ENCODE measurements around the gene RAB5A.
"Not testable (repeated sequence)": the region's sequence is repeated elsewhere in the genome, so short reads cannot be mapped to it uniquely, and the experiment has no call there.

Gene RAB5A

GRCh38 chr3:19972054-19972453 is 25.2 kb downstream of the RAB5A start:
- POLR2A ChIA-PET = no interaction called here
- no peak for DNase-seq (ENCODE audit: extremely low spot score)
- CTCF ChIA-PET = no interaction called here
- TF ChIP-seq TARDBP (IDR thresholded peaks at IDR 0.05) = no peak
- TF ChIP-seq ZNF384 (IDR thresholded peaks at IDR 0.05) = no peak
- no peak for TF ChIP-seq LEF1 (IDR thresholded peaks at IDR 0.05; ENCODE audit: borderline replicate concordance)
- no peak for TF ChIP-seq HDGF (IDR thresholded peaks at IDR 0.05; ENCODE audit: borderline replicate concordance)
- no peak for TF ChIP-seq PKNOX1 (IDR thresholded peaks at IDR 0.05)
- TF ChIP-seq SUZ12 (IDR thresholded peaks at IDR 0.05) = no peak
- TF ChIP-seq ARNT (IDR thresholded peaks at IDR 0.05) = no peak
- TF ChIP-seq SP1 (IDR thresholded peaks at IDR 0.05) = no peak
- no peak for TF ChIP-seq ELF4 (IDR thresholded peaks at IDR 0.05)
- no peak for TF ChIP-seq CTBP1 (IDR thresholded peaks at IDR 0.05; ENCODE audit: borderline replicate concordance)
- no peak for TF ChIP-seq FOXA1 (IDR thresholded peaks at IDR 0.05)
- no peak for TF ChIP-seq BHLHE40 (IDR thresholded peaks at IDR 0.05; ENCODE audit: borderline replicate concordance)
- TF ChIP-seq L3MBTL2 (conservative IDR thresholded peaks at IDR 0.05) = no peak
- no peak for TF ChIP-seq NFRKB (IDR thresholded peaks at IDR 0.05)
- TF ChIP-seq FOXM1 (IDR thresholded peaks at IDR 0.05; ENCODE audit: borderline replicate concordance) = no peak
- TF ChIP-seq FOXK2 (IDR thresholded peaks at IDR 0.05) = no peak

- POLR2A ChIA-PET; CTCF ChIA-PET; DNase-seq (ENCODE audit: extremely low spot score): not testable (repeated sequence)
Measured at GRCh38 chr3:19988904-19989303, 42.0 kb downstream of the RAB5A start.

GRCh38 chr3:19994796-19995195 is 47.9 kb downstream of the RAB5A start:
- TF ChIP-seq ELF4 (IDR thresholded peaks at IDR 0.05) = no peak
- no peak for TF ChIP-seq SUZ12 (IDR thresholded peaks at IDR 0.05)
- TF ChIP-seq BHLHE40 (IDR thresholded peaks at IDR 0.05; ENCODE audit: borderline replicate concordance) = no peak
- TF ChIP-seq FOXM1 (IDR thresholded peaks at IDR 0.05; ENCODE audit: borderline replicate concordance) = no peak
- ChIA-PET POLR2A (no interaction called here), CTCF (no interaction called here)
- DNase-seq (ENCODE audit: extremely low spot score) = no peak

GRCh38 chr3:19997502-19997901 is 50.6 kb downstream of the RAB5A start:
- CTCF ChIA-PET = no interaction called here
- POLR2A ChIA-PET = no interaction called here

GRCh38 chr3:20001932-20002331 is 55.0 kb downstream of the RAB5A start:
- TF ChIP-seq SP1 (IDR thresholded peaks at IDR 0.05) (no peak), LEF1 (IDR thresholded peaks at IDR 0.05; ENCODE audit: borderline replicate concordance) (no peak), HDGF (IDR thresholded peaks at IDR 0.05; ENCODE audit: borderline replicate concordance) (no peak), BHLHE40 (IDR thresholded peaks at IDR 0.05; ENCODE audit: borderline replicate concordance) (no peak), TARDBP (IDR thresholded peaks at IDR 0.05) (no peak), PKNOX1 (IDR thresholded peaks at IDR 0.05) (no peak), L3MBTL2 (conservative IDR thresholded peaks at IDR 0.05) (no peak), ELF4 (IDR thresholded peaks at IDR 0.05) (no peak), NFRKB (IDR thresholded peaks at IDR 0.05) (no peak), FOXK2 (IDR thresholded peaks at IDR 0.05) (no peak), FOXA1 (IDR thresholded peaks at IDR 0.05) (no peak), FOXM1 (IDR thresholded peaks at IDR 0.05; ENCODE audit: borderline replicate concordance) (no peak), ARNT (IDR thresholded peaks at IDR 0.05) (no peak), SUZ12 (IDR thresholded peaks at IDR 0.05) (no peak), CTBP1 (IDR thresholded peaks at IDR 0.05; ENCODE audit: borderline replicate concordance) (no peak)
- no peak for DNase-seq (ENCODE audit: extremely low spot score)
- ChIA-PET POLR2A (no interaction called here), CTCF (no interaction called here)

More at GRCh38 chr3:19997502-19997901, 50.6 kb downstream of the RAB5A start:
- TF ChIP-seq FOXA1 (IDR thresholded peaks at IDR 0.05) = no peak
- TF ChIP-seq ELF4 (IDR thresholded peaks at IDR 0.05) = no peak
- TF ChIP-seq HDGF (IDR thresholded peaks at IDR 0.05; ENCODE audit: borderline replicate concordance) = no peak
- DNase-seq (ENCODE audit: extremely low spot score) = no peak

GRCh38 chr3:20007960-20008359 is 61.1 kb downstream of the RAB5A start:
- no peak for DNase-seq (ENCODE audit: extremely low spot score)
- ChIA-PET POLR2A (no interaction called here), CTCF (no interaction called here)
- TF ChIP-seq LEF1 (IDR thresholded peaks at IDR 0.05; ENCODE audit: borderline replicate concordance) (no peak), TARDBP (IDR thresholded peaks at IDR 0.05) (no peak), FOXK2 (IDR thresholded peaks at IDR 0.05) (no peak), SP1 (IDR thresholded peaks at IDR 0.05) (no peak), ZNF384 (IDR thresholded peaks at IDR 0.05) (no peak), ELF4 (IDR thresholded peaks at IDR 0.05) (no peak), NFRKB (IDR thresholded peaks at IDR 0.05) (no peak), FOXM1 (IDR thresholded peaks at IDR 0.05; ENCODE audit: borderline replicate concordance) (no peak), BHLHE40 (IDR thresholded peaks at IDR 0.05; ENCODE audit: borderline replicate concordance) (no peak), L3MBTL2 (conservative IDR thresholded peaks at IDR 0.05) (no peak), PKNOX1 (IDR thresholded peaks at IDR 0.05) (no peak)

- TF ChIP-seq SUZ12 (IDR thresholded peaks at IDR 0.05) (no peak), NFRKB (IDR thresholded peaks at IDR 0.05) (no peak), CTBP1 (IDR thresholded peaks at IDR 0.05; ENCODE audit: borderline replicate concordance) (no peak), SP1 (IDR thresholded peaks at IDR 0.05) (no peak), L3MBTL2 (conservative IDR thresholded peaks at IDR 0.05) (no peak), BHLHE40 (IDR thresholded peaks at IDR 0.05; ENCODE audit: borderline replicate concordance) (no peak), ARNT (IDR thresholded peaks at IDR 0.05) (no peak), FOXA1 (IDR thresholded peaks at IDR 0.05) (no peak), ELF4 (IDR thresholded peaks at IDR 0.05) (no peak), TARDBP (IDR thresholded peaks at IDR 0.05) (no peak), PKNOX1 (IDR thresholded peaks at IDR 0.05) (no peak), FOXK2 (IDR thresholded peaks at IDR 0.05) (no peak), HDGF (IDR thresholded peaks at IDR 0.05; ENCODE audit: borderline replicate concordance) (no peak), LEF1 (IDR thresholded peaks at IDR 0.05; ENCODE audit: borderline replicate concordance) (no peak)
- CTCF ChIA-PET = no interaction called here
- POLR2A ChIA-PET = no interaction called here
- DNase-seq (ENCODE audit: extremely low spot score) = no peak
Measured at GRCh38 chr3:20008646-20009045, 61.7 kb downstream of the RAB5A start.
